ENCODE measurements around the gene GARNL3.

DNA sequence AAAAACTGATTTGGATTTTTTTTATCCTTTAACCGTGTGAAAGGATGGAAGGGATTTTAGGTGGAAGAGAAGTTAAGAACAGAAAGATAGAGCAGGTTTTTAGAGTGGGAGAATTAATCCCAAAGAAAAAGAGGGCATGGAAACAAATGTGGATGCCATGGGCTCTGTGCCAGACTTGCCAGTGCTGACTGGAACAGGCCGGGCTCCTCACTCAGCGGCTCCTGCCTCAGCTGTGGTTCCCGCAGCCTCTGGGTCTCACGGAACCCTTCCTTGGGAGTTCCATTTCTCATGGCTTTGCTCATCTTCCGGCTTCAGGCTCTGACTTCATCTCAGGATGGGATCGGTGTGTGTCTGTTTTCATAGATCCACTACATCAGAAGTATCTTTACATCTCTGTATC lies 102.0 kb downstream of the GARNL3 start:
- TF ChIP-seq CTCF (IDR thresholded peaks at IDR 0.05) (no peak), EZH2 (IDR thresholded peaks at IDR 0.05; ENCODE audit: borderline replicate concordance, insufficient read depth, low read depth, low read length, poor library complexity, severe bottlenecking) (no peak)
